Right lung (tissue), 5 donors: ENCODE data around the gene PRKCI. TPM values are rescaled to one million over a fixed set of nuclear protein-coding genes. Genes with fewer than 3 reads are reported as not detected.
"Not testable (repeated sequence)": the region's sequence is repeated elsewhere in the genome, so short reads cannot be mapped to it uniquely, and the experiment has no call there.

Experiments
- DNase-seq, 2 donors: peaks; one replicate each; pipeline ENCODE4 v3.0.0-alpha.2; 2013
- polyA plus RNA-seq, 5 donors: library from polyadenylated mRNA; unstranded; fragments of 120-200 nt; gene quantifications; one replicate each; pipeline versions ENCODE4 v1.2.1 to v1.2.3, GENCODE V29; 2013; ENCODE audit warnings: inconsistent platforms in 1 of 5, low replicate concordance in 1 of 5; ENCODE audit not compliant: insufficient read length in 5 of 5, insufficient read depth in 1 of 5

The PRKCI gene
- polyA plus RNA-seq, 5 donors = 41.0 to 83.7 (median 72.5) TPM

- DNase-seq = no peak
Measured at GRCh38 chr3:170338690-170339340, 116.6 kb downstream of the PRKCI start.

- DNase-seq = not testable (repeated sequence)
Measured at GRCh38 chr3:170342273-170342672, 120.0 kb downstream of the PRKCI start.

GRCh38 chr3:170343859-170344258 is 121.6 kb downstream of the PRKCI start:
- not testable (repeated sequence) for DNase-seq

GRCh38 chr3:170344971-170345370 is 122.7 kb downstream of the PRKCI start:
- no peak for DNase-seq

- DNase-seq = no peak
Measured at GRCh38 chr3:170346481-170347392, 124.5 kb downstream of the PRKCI start.

- no peak for DNase-seq
Measured at GRCh38 chr3:170350515-170351413, 128.5 kb downstream of the PRKCI start.

- DNase-seq = no peak
Measured at GRCh38 chr3:170352936-170353335, 130.7 kb downstream of the PRKCI start.

- DNase-seq = no peak
Measured at GRCh38 chr3:170353485-170353884, 131.3 kb downstream of the PRKCI start.

- no peak for DNase-seq
Measured at GRCh38 chr3:170354760-170355159, 132.5 kb downstream of the PRKCI start.

Other genes starting within 250 kb of the PRKCI start
- 10 to 100 TPM in 4 of 5 donors, 1 to 10 TPM in 1; 8.6 to 15.0 (median 12.4) TPM for gene GPR160, start 184.4 kb upstream of the PRKCI start, polyA plus RNA-seq
- 10 to 100 TPM; 14.8 to 44.4 (median 41.6) TPM for gene PHC3, start 40.7 kb upstream of the PRKCI start, polyA plus RNA-seq
- 10 to 100 TPM; 32.4 to 58.9 (median 54.2) TPM for gene SKIL, start 135.3 kb downstream of the PRKCI start, polyA plus RNA-seq
- 1 to 10 TPM; 6.0 to 9.7 (median 7.6) TPM for gene CLDN11, start 196.4 kb downstream of the PRKCI start, polyA plus RNA-seq